Measurements from ENCODE around the gene LIN28A.
A peak's percentile ranks its signal among the peaks of the same experiment; 100 is the strongest.
"Not testable (repeated sequence)": the region's sequence is repeated elsewhere in the genome, so short reads cannot be mapped to it uniquely, and the experiment has no call there.

Gene LIN28A, protein sequence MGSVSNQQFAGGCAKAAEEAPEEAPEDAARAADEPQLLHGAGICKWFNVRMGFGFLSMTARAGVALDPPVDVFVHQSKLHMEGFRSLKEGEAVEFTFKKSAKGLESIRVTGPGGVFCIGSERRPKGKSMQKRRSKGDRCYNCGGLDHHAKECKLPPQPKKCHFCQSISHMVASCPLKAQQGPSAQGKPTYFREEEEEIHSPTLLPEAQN

GRCh38 chr1:26410706-26411623 is at the start of gene LIN28A:
Gene LIN28A, plus strand, starts transcription at chr1:26410817. Its CDS starts 75 bp downstream, at chr1:26410892.
- DNase-seq, result no peak

GRCh38 chr1:26361605-26362122 is 49.0 kb upstream of the LIN28A start:
- DNase-seq, result no peak

DNA sequence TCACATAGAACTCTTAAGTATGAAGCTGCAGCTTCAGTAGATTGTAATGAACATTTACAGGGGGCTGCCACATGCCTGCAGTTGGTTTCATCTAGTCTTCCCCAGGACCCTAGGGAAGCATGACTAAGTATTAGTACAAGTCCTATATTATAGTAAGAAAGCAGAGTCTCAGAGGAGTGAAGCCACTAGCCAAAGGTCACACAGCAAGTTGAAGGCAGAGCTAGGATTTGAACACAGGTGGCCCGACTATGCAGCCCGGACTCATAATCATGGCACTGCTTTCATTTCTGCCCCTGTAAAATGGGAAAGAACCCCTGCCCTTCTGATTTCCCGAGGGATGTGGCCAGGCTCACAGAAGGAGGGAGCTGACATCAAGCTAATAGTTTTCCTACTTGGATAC is 48.3 kb upstream of the LIN28A start:
- DNase-seq, result no peak

DNA sequence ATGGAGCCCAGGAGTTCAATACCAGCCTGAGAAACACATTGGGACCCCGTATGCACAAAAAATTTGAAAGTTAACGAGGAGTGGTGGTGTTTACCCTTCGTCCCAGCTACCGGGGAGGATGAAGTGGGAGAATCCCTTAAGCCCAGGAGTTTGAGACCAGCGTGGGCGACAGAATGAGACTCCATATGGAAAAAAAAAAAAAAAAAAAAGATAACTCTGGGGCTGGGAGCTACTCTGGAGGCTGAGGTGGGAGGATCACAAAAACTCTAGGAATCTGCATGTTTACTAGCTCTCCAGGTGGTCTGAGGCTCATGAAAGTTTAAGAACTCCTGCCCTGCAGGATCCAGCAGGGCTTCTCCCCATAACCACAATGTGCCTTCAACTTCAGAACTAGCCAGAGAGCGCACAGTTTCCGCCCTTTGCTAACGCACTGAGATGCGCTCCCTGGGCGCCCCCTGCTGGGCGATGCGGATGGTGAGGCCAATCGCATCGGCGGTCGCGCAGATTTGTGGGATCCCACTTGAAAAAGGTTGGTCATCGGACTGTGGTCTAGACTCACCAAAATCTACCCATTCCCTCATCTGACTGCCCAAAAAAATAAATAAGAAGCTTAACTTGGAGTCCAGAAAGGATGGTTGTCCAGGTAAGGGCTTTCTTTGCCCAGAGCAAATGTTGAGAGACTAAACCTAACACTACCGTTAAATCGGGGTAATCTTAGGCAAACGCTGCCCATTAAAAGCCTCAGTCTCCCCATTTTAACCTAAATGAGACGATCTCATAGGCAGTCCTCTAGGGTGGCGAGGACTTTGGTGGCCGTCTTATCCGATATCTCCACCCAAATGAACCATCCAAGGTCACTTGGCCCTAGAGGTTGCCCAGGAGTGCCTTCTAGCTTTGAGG is 46.8 kb upstream of the LIN28A start:
- DNase-seq, result peak in 37 of 56 donors; percentile 2 to 73 (median 24)

DNA sequence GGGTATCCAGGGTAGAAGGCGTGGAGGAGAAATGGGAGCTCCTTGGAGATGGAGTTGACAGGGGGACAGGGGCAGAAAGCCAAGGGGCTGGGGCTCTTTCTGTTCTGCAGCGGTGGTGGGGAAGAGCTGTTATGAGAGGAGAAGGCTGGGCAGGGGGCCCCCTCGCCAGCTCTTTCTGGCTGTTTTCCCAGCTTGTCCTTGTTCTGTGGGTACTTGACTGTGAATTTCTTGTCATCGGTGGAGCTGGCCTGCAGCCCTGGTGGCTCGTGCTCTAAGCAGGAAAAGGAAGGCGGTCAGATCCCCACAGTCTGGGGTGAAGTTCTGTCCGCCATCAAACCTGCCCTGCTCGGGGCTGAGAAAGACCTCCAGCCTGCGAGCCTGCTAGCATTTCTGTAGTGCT is 45.7 kb upstream of the LIN28A start:
- peak in 7 of 56 donors; percentile 3 to 28 (median 9) for DNase-seq

GRCh38 chr1:26367441-26367840 is 43.2 kb upstream of the LIN28A start:
- no peak for DNase-seq

DNA sequence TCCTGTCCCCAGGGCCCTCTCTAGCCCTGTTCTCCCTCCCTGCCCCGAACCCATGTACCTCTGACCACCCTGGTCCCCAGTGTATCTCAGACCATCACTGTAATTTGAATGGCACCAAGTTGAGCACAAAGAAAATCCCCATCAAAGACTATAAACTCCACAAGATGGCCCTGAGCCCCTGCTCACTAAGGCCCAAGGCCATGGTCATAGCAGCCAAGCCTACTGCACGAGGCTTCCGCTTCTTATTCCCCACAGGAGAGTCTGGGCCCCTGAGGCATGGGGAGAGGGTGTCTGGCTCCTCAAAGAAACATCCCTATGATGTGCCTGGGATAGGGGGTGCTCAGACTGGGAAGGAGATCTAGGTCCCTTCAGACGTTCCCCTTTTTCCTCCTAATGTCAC is 42.6 kb upstream of the LIN28A start:
- DNase-seq, result no peak

DNA sequence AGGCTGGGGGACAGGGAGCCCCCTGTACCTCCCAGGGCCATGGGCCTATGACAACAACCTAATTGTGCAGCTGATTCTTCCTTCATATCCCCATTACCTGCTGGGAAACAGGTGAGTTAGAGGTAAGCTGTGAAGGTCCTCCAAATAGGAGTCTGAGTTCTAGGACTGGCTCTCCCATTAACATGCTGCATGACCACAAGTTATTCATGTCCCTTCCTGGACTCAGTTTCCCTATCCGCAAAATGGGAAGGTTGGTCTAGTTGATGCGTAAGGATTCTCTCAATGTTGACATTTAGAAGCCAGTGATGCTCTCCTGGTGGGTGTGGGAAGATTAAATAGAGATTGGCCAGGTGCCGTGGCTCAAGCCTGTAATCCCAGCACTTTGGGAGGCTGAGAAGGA is 42.1 kb upstream of the LIN28A start:
- no peak for DNase-seq

DNA sequence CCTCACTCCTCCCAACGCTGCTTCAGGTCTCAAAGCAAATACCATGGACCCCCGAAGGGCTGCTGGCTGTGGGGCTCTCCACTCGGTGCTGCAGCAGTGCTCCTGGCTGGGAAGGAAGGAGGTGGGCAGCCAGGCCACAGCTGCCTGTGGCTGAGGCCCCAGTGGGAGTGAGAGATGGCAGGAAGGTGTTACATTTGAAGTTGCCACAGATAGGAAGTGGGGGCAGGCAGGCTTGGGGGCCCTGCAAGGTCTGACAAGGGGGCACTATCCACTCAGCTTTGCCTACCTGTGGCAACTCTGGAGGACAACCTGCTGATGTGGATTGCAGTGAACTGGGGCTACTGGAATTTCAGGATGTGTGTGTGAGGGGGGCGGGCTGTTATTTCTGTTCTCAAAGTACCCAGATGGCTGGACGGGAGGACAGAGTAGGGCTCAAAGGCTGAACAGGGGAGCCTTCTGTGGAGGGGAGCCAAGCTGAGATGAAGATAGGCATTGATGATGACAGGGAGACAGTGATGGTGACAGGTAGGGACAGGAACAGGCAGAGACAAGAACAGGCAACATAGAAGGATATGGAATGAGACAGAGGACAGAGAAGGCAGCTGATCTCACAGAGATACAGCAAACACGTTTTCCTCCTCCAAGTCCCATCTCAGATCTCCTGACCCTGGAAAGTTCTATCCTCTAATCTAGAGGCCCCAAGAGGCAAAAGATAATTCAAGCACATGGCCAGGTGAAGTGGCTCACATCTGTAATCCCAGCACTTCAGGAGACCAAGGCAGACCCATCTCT is 39.8 kb upstream of the LIN28A start:
- no peak for DNase-seq

- no peak for DNase-seq
Observed at GRCh38 chr1:26372039-26372438, 38.6 kb upstream of the LIN28A start.

GRCh38 chr1:26372611-26373010 is 38.0 kb upstream of the LIN28A start, which contains the start of gene ZNF683:
Gene ZNF683, minus strand, starts transcription at chr1:26372750. Its CDS starts 4,179 bp downstream, at chr1:26368571.
- not testable (repeated sequence) for DNase-seq

GRCh38 chr1:26373281-26373680 is 37.3 kb upstream of the LIN28A start:
- no peak for DNase-seq

DNA sequence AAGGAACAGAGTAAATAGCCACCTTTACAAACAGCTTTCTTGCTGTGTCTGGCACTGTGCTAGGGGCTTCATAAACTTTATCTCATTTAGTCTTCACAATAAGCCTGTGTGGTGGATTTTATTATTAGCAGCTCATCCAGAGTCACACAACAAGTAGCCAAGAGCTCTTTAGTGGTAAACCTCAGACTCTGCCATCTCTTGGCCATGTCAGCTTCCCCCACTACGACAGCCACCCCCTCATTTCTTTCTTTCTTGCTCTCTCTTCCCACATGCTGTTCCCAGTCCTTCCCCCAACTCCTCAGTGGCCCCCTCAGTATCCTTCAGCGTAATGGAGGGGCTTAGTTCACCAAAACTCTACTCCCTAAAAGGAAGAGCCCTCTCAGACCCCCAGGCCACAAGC is 36.8 kb upstream of the LIN28A start:
- DNase-seq, result no peak

DNA sequence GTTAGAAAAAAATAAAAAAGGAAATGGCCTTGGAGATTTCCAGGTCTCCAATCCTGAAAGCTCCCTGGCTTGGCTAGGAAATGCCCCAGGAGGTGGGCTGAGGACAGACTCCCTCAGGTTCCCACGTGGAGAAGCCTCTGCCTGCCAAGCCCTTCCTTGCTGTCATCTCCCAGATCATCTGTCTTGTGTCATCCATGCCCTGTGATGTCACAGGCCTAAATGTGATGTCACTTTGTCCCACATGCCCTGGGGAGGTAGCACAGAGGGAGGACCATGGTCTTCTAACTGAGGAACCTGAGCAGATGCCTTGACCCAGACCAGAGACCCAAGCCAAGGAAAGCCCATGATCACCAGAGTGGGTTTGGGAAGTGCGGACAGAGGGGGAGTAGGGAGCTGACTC is 36.3 kb upstream of the LIN28A start:
- not testable (repeated sequence) for DNase-seq

- DNase-seq, result no peak
Observed at GRCh38 chr1:26375081-26375480, 35.5 kb upstream of the LIN28A start.

DNA sequence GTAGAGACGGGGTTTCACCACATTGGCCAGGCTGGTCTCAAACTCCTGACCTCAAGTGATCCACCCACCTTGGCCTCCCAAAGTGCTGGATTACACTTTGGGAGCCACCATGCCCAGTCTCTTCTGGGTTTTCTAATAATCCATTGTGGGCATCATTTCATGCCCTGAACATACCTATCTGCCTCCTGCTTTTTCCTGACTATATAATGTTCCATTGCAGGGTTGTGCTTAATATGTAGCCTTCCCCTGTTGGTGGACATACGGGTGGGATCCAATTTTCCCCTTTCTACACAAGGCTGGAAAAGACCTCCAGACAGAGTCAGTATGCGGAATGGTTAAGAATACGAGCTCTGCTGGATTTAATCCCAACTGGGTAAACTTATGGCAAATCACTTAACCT is 34.6 kb upstream of the LIN28A start:
- DNase-seq, result no peak

- no peak for DNase-seq
Observed at GRCh38 chr1:26378088-26378878, 32.3 kb upstream of the LIN28A start.

DNA sequence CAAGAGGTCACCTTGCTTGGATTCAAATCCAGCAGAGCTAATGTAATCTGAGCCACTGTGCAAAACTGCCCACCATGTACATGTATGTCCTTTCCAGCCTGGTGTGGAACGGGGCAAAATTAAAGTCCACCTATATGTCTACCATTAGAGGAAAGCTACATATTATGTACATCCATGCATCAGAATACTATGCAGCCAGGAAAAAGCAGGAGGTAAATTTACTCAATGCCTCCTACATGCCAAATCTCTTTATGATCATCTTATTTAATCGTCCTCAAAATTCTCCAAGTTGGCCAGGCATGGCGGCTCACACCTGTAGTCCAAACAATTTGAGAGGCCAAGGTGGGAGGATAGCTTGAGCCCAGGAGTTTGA is 31.8 kb upstream of the LIN28A start:
- DNase-seq, result no peak

- DNase-seq, result no peak
Observed at GRCh38 chr1:26384076-26384475, 26.5 kb upstream of the LIN28A start.

DNA sequence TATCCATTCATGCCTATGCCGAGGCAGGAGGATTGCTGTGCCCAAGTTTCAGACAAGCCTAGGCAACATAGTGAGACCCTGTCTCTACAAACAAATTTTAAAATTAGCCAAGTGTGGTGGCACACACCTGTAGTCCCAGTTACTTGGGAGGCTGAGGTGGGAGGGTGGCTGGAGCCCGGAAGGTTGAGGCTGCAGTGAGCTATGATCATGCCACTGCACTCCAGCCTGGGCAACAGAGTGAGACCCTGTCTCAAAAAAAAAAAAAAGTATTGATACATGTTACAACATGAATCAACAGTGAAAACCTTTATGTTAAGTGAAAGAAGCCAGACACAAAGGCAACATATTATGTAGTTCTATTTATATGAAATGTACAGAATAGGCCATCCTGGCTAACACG is 25.6 kb upstream of the LIN28A start:
- not testable (repeated sequence) for DNase-seq

Measured in nucleus accumbens (tissue), 56 donors.